GM19438 (cell line): Measurements from ENCODE around the gene BCL11A.
"Not testable (repeated sequence)": the region's sequence is repeated elsewhere in the genome, so short reads cannot be mapped to it uniquely, and the experiment has no call there.

Experiments
- ATAC-seq: cut with Tn5 transposase; IDR thresholded peaks from one replicate; pipeline ENCODE4 v1.9.1; 2021; ENCODE audit warnings: low read depth; ENCODE audit not compliant: unreplicated experiment

The BCL11A gene

DNA sequence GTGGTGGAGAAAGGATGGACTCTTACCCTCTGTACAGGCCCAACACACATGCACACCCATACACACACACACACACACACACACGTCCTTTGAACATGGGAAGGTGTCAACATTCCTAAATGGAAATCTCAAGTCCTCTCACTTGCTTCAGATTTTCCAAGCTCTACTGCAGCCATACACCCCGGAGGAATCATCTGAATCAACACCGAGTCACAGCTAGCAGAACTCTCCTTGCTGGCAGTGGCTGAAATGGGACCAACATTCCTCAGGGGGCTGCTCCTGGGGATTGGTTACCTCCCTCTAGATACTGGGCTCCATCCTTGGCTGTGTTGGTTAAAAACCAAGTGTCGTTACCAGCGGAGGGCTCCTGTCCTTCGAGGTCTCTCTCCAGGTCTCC is 112.7 kb downstream of the BCL11A start:
- no peak for ATAC-seq

DNA sequence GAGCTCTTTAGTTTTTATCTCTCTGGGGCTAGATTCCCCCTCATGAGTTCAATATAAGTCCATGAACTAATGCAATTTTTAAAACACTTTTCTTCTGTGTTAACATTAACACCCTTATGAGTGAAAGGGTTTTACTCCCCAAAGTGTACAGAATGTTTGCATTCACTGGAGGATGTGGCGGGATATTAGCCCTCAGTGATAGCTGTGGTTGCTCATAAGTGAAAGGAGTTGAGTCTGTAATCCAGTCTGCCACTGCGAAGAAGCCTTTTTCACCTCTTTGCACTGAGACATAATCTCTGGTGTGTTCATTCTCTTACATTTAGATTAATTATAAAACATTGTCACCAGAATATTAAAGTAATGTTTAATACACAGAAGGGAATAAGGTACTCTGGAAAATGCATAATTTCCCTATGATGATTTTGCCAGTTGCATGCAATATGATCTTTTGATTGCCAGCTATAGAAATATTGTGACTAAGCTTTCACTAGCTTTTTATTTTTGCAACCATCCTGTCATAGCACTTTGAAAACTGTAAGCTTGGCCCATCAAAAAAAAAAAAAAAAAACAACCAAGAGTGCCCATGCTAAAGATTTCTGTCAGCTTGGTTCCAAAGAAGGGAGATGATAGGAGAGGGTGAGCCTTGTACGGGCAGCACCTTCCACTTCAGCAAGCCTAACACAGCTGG is 113.2 kb downstream of the BCL11A start:
- peak; percentile 28 for ATAC-seq

GRCh38 chr2:60439219-60439974 is 114.1 kb downstream of the BCL11A start:
- peak; percentile 97 for ATAC-seq

DNA sequence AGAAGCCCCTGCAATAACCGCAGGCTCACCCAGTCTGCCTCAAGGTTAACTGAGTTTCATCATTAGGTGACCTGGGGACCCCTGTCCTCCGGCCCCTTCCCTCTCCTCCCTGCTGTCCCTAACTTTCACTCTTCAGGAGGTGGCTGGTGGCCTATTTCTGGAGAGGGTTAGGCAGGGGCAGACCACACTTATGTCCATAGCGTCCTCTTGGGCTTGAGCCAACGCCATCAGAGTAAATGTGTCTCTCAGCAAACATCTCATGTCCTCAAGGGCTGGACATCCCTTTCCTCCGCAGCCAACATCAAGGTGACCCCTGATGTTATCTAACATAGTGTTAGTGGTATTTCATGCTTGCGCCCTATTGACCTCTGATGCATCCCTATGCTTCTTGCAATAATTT is 114.8 kb downstream of the BCL11A start:
- no peak for ATAC-seq

GRCh38 chr2:60438131-60438530 is 115.3 kb downstream of the BCL11A start:
- no peak for ATAC-seq

DNA sequence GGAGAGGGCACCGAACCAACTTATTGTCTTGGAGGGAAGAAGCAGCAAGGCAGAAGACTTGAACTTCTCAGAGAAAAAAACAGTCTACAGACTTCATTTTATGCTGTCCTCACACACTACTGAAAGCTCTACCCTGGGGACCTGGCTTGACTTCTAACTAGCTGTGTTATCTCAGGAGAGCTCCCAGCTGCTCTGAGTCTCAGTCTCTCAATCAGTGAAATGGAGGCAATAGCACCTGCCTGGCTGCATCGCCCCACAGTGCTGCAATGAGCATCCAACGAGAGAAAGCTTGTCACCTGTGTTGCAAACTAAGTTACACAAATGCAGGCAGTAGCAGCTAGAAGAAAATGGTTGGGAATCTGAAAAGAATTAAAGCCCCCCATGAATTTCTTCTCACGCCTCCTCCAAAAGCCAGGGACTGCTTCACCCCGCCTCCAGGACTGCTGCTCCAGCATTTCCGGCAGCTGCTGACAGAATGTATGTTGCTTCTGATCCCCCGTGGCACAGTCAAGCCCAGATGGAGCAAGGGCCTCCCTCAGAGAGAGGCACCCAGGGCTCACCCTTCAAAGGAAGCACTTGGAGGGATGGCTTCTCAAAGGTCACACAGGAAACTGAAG is 116.3 kb downstream of the BCL11A start:
- no peak for ATAC-seq

- ATAC-seq = no peak
These were observed 120.3 kb downstream of the BCL11A start for GRCh38 chr2:60433018-60433596.

- ATAC-seq = no peak
These were observed 121.3 kb downstream of the BCL11A start for GRCh38 chr2:60432035-60432601.

- ATAC-seq = no peak
These were observed 123.8 kb downstream of the BCL11A start for GRCh38 chr2:60429681-60430080.

DNA sequence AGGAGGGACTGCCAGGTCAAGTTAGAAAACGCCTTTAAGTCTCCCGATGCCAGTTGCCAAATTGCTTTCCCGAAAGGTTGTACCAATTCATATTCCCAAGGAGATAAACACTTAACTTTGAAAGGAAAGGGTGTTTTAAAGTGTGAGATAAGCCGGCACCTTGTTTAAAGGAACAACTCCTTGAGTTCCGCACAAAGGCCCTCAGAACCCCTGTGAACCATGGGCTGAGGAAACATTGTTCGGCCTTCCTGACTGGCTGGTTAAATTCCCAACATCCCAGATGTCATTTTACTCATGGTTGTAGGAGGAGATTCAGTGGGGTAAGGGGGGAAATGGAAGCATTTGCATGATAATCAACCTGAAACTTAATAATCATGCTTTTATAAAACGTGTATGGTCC is 126.6 kb downstream of the BCL11A start:
- ATAC-seq = no peak

GRCh38 chr2:60426341-60426740 is 127.1 kb downstream of the BCL11A start:
- no peak for ATAC-seq

DNA sequence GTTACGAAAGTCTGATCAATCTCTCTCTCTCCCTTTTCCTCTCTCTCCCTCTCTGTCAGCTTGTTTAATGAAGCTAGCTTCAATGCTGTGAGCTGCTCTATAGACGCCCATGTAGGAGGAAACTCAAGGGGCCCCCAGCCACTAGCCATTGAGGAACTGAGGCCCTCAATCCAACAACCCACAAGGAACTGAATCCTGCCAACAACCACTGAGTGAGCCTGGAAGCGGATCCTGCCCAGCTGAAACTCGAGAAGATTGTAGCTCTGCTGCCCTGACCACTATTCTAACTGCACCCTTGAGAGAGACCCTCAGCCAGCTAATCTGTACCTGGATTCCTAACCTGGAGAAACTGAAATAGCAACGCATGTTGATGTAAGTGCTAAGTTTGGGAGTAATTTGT is 129.2 kb downstream of the BCL11A start:
- ATAC-seq = no peak

DNA sequence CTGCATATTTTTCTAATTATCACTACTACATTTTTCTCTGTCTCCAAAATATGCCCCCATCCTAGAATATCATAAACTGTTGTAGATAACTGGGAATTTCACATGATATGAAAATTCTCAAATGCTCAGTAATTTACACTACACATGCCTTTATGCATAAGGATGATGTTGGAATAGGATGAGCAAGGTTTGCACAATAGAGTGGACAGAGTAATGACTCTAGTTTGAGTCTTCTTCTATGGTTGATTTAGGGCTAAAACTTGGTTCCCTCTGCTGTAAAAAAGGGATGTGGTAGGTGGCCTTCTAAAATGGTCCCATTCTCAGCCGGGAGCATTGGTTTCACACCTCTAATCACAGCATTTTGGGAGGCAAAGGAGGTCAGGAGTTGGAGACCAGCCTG is 129.9 kb downstream of the BCL11A start:
- no peak for ATAC-seq

DNA sequence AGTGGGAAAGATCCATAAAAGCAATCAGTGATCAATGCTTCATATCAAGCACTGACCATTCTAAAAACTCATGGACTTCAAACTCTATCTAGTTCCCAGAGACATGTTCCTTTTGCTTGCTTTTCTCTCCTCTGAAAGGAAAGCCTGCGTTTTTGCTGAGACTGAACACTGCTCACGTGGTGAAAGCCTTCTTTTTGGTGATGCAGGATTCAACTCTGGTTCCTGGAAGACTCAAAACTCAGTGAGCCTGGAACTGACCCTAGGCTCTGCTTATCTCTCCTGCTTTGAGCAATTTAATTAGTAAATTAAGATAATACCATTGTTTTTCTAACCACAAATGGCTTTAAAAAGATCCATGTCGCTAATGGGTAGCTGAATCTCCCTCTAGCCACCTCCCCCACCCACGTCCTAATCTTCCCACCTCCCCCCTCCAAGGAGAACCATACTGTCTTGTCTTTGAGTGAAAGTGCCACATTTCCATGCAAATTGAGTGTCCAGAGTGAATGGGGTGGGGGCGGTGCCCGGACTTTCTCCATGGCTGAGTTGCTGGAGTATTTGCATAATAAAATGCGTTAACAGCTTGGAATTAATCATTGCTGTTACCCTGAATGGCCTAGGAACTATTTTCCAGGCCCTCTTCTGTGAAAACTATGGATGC is 130.5 kb downstream of the BCL11A start:
- no peak for ATAC-seq

GRCh38 chr2:60417210-60417609 is 136.2 kb downstream of the BCL11A start:
- not testable (repeated sequence) for ATAC-seq

DNA sequence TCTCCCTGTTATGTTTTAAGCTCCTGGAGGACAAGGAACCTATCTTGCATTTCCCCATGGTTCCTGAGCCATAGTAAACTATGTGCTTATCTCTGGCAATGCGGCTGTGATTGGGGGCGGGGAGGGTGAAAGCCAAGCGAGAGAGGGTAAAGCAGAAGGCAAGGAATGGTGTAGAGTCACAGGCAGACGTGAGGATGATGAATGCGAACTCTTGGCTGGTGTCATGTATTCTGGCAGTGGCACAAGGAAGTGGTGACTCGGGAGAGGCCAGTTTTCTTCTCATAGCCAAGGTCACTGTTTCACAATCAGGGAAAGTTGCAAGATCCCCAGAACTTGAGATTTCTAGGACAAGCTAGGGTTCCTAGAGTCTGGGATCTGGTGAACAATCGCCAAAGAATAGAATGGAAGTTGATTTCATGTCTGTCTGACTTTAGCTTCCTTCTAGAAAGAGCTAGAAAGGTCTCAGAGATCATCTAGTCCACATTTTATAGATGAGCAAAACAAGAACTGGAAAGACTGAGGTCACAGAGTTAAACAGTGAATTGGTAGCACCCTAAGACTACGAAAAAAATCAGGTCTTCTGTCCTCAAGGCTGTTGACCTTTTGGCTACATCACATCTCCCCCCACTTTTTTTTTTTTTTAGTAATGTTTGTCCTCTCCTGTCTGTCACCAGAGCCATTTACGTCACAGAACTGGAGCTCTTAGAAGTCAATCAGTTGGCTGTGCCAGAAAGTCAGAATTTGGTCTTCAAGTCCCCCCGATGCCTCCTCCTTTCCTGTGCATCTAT is 137.0 kb downstream of the BCL11A start:
- no peak for ATAC-seq

- ATAC-seq = no peak
These were observed 137.6 kb downstream of the BCL11A start for GRCh38 chr2:60415814-60416213.

DNA sequence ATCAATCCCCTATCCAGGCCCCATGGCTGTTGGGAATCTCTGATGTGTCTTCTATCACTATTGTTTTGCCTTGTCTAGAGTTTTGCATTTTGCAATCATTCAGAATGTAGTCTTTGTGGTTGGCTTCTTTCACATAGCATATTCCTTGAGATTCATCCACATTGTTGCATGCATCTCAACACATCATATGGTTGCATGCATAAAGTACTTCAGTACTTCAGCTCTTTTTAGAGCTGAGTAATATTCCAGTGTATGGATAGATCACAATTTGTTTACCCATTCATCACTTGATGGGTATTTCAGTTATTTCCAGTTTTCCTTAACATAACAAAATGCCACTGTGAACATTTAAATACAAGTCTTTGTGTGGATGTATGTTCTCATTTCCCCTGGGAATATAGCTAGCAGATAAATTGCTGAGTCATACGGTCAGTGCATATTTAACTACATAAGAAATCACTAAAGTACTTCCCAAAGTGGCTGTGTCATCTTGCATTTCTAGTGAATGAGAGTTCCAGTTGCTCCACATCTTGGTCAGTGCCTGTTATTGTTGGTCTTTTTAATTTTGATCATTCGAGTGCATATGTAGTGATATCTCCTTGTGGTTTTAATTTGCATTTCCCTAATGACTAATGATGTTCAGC is 138.8 kb downstream of the BCL11A start:
- ATAC-seq = no peak

GRCh38 chr2:60413814-60414168 is 139.7 kb downstream of the BCL11A start:
- peak; percentile 93 for ATAC-seq
